SK-N-SH (cell line): ENCODE results near the gene ZIC1. TPM values are rescaled to one million over a fixed set of nuclear protein-coding genes. Genes with fewer than 3 reads are reported as not detected.

Experiments
- CTCF ChIA-PET: fragments of 300-600, 350-600 bp; formaldehyde crosslinking; extraction: SDS; loops from one replicate; lab custom pipeline; 2021; lab: Yijun Ruan, JAX
- POLR2A ChIA-PET: fragments of 350-600 bp; sonication (Branson Sonifier 250); formaldehyde crosslinking; extraction: SDS; loops from one replicate; lab custom pipeline; 2020; ENCODE audit warnings: antibody characterized with exemption, inconsistent platforms; lab: Yijun Ruan, JAX
- DNase-seq: peaks from one replicate; pipeline ENCODE4 v3.0.0; 2012
- H2AFZ ChIP-seq: fragments of 200-600 bp; sonication (generic); 2 replicates; pipeline ENCODE4 v1.8.1; 2016; ENCODE audit warnings: antibody characterized with exemption, mild to moderate bottlenecking, low read depth
- H3F3A ChIP-seq: fragments of 200-600 bp; sonication (generic); replicated peaks from 2 replicates; pipeline ENCODE3; 2016; ENCODE audit warnings: antibody characterized with exemption, mild to moderate bottlenecking; ENCODE audit not compliant: insufficient read depth
- H3K27ac ChIP-seq, 2 experiments: fragments of 200-500 bp in 1 of 2; fragments of 200-600 bp in 1 of 2; sonication (Bioruptor generic) in 1 of 2; sonication (generic), shearing (Covaris generic) in 1 of 2; 2 replicates each; pipeline versions ENCODE4 v1.5.1 to v1.6.1; 2014 to 2016; ENCODE audit warnings: low read depth in 2 of 2, inconsistent platforms in 1 of 2, low read length in 1 of 2, mild to moderate bottlenecking in 1 of 2, mixed read lengths in 1 of 2
- H3K27me3 ChIP-seq: fragments of 200-600 bp; sonication (generic), shearing (Covaris generic); 2 replicates; pipeline ENCODE4 v1.6.1; 2016; ENCODE audit warnings: mixed run types; ENCODE audit not compliant: insufficient read depth
- H3K36me3 ChIP-seq, 2 experiments: fragments of 200-500 bp in 1 of 2; fragments of 200-600 bp in 1 of 2; sonication (Bioruptor generic) in 1 of 2; sonication (generic) in 1 of 2; replicated peaks in 1 of 2; 2 replicates each; pipeline versions ENCODE3 to v1.5.1; 2014 to 2016; ENCODE audit warnings: low read length in 1 of 2, mild to moderate bottlenecking in 1 of 2; ENCODE audit not compliant: insufficient read depth in 2 of 2, control insufficient read depth in 1 of 2
- H3K4me1 ChIP-seq, 2 experiments: fragments of 200-500 bp in 1 of 2; fragments of 200-600 bp in 1 of 2; sonication (Bioruptor generic) in 1 of 2; sonication (generic), shearing (Covaris generic) in 1 of 2; 2 replicates each; pipeline versions ENCODE4 v1.5.1 to v1.6.1; 2014 to 2016; ENCODE audit warnings: low read depth in 1 of 2, low read length in 1 of 2, mixed run types in 1 of 2; ENCODE audit not compliant: insufficient read depth in 2 of 2, control insufficient read depth in 1 of 2
- H3K4me2 ChIP-seq: fragments of 200-600 bp; sonication (generic), shearing (Covaris generic); 2 replicates; pipeline ENCODE4 v1.6.1; 2017; ENCODE audit warnings: mixed run types
- H3K4me3 ChIP-seq, 2 experiments: fragments of 200-500 bp in 1 of 2; fragments of 200-600 bp in 1 of 2; sonication (Bioruptor generic) in 1 of 2; sonication (generic), shearing (Covaris generic) in 1 of 2; 2 replicates each; pipeline versions ENCODE4 v1.5.1 to v1.8.1; 2014 to 2016; ENCODE audit warnings: low read depth in 2 of 2, inconsistent platforms in 1 of 2, low read length in 1 of 2, mild to moderate bottlenecking in 1 of 2, mixed read lengths in 1 of 2, moderate library complexity in 1 of 2
- H3K79me2 ChIP-seq: fragments of 200-600 bp; sonication (generic); 2 replicates; pipeline ENCODE4 v1.8.1; 2017; ENCODE audit warnings: mild to moderate bottlenecking; ENCODE audit not compliant: insufficient read depth
- H3K9ac ChIP-seq: fragments of 200-600 bp; sonication (generic); 2 replicates; pipeline ENCODE4 v1.6.1; 2017; ENCODE audit warnings: mixed run types
- H3K9me2 ChIP-seq: fragments of 200-600 bp; sonication (generic); 2 replicates; pipeline ENCODE4 v1.6.1; 2017; ENCODE audit warnings: mixed run types
- H3K9me3 ChIP-seq: fragments of 200-600 bp; sonication (generic); 2 replicates; pipeline ENCODE4 v1.6.1; 2017; ENCODE audit warnings: mixed run types, mild to moderate bottlenecking, moderate library complexity
- H4K20me1 ChIP-seq: fragments of 200-600 bp; sonication (generic); 2 replicates; pipeline ENCODE4 v1.6.1; 2017; ENCODE audit warnings: mild to moderate bottlenecking, mixed run types; ENCODE audit not compliant: insufficient read depth
- CHD2 ChIP-seq: fragments of 150-350 bp; IDR thresholded peaks from 2 replicates; pipeline ENCODE4 v1.6.1; 2018; ENCODE audit warnings: low read length; ENCODE audit not compliant: partially characterized antibody
- CTCF ChIP-seq: fragments of 200-600 bp; sonication (generic); IDR thresholded peaks from 2 replicates; pipeline ENCODE4 v1.6.1; 2017; ENCODE audit warnings: antibody characterized with exemption, mild to moderate bottlenecking, moderate library complexity
- FOSL2 ChIP-seq: IDR thresholded peaks from 2 replicates; pipeline ENCODE4 v1.4.0; 2012; ENCODE audit warnings: low read depth, mild to moderate bottlenecking, moderate library complexity, borderline replicate concordance
- FOXM1 ChIP-seq: IDR thresholded peaks from 2 replicates; pipeline ENCODE4 v1.4.0; 2012; ENCODE audit warnings: low read depth, mild to moderate bottlenecking
- GATA2 ChIP-seq: sonication (generic); formaldehyde crosslinking; IDR thresholded peaks from 2 replicates; pipeline ENCODE4 v1.5.0; 2020; ENCODE audit warnings: mild to moderate bottlenecking, missing genetic modification reagents
- MAX ChIP-seq: IDR thresholded peaks from 2 replicates; pipeline ENCODE4 v1.4.0; 2012; ENCODE audit warnings: low read depth
- MXI1 ChIP-seq: IDR thresholded peaks from 2 replicates; pipeline ENCODE4 v1.6.1; 2012; ENCODE audit warnings: mild to moderate bottlenecking, low read depth, low read length, improper control_type of control experiment
- POLR2AphosphoS5 ChIP-seq: IDR thresholded peaks from 2 replicates; pipeline ENCODE4 v1.6.1; 2012; ENCODE audit warnings: low read depth, low read length
- RAD21 ChIP-seq: IDR thresholded peaks from 2 replicates; pipeline ENCODE4 v1.6.1; 2012; ENCODE audit warnings: mild to moderate bottlenecking, low read length
- RCOR1 ChIP-seq: fragments of 150-350 bp; IDR thresholded peaks from 2 replicates; pipeline ENCODE4 v1.6.1; 2017; ENCODE audit warnings: antibody characterized with exemption, low read length
- REST ChIP-seq: IDR thresholded peaks from 2 replicates; pipeline ENCODE4 v1.6.1; 2012; ENCODE audit warnings: mild to moderate bottlenecking, low read depth, low read length, moderate library complexity
- RFX5 ChIP-seq: IDR thresholded peaks from 2 replicates; pipeline ENCODE4 v1.6.1; 2012; ENCODE audit warnings: mild to moderate bottlenecking, improper control_type of control experiment, low read length
- SIN3A ChIP-seq: IDR thresholded peaks from 2 replicates; pipeline ENCODE4 v1.6.1; 2012; ENCODE audit warnings: low read depth, mild to moderate bottlenecking, low read length, moderate library complexity, borderline replicate concordance
- SMC3 ChIP-seq: IDR thresholded peaks from 2 replicates; pipeline ENCODE4 v1.6.1; 2012; ENCODE audit warnings: low read depth, low read length, improper control_type of control experiment
- TCF12 ChIP-seq: IDR thresholded peaks from 2 replicates; pipeline ENCODE4 v1.4.0; 2012
- YY1 ChIP-seq: IDR thresholded peaks from 2 replicates; pipeline ENCODE4 v1.4.0; 2012; ENCODE audit warnings: low read depth, mild to moderate bottlenecking
- WGBS: methylation state at CpG from one replicate; pipeline ENCODE4 v1.1.6; 2017; ENCODE audit warnings: low lambda C conversion rate; 5-methylcytosine and 5-hydroxymethylcytosine counted together
- polyA plus RNA-seq, 3 experiments: library from polyadenylated mRNA; depleted of rRNA; stranded (reverse); fragments of >200 nt; gene quantifications; 2 replicates each; pipeline ENCODE4 v1.2.3, GENCODE V29; 2012
- TF ChIP-seq, protein P1 (sequence below): IDR thresholded peaks from 2 replicates; pipeline ENCODE4 v1.4.0; 2012; ENCODE audit warnings: low read depth, borderline replicate concordance

The ZIC1 gene
- polyA plus RNA-seq, 1 of the 3 experiments (the other 2 are of a cell fraction) = 16.7 TPM

- no peak for TF ChIP-seq REST
- no peak for TF ChIP-seq MAX
- no peak for TF ChIP-seq CHD2
- TF ChIP-seq RCOR1 = no peak
- TF ChIP-seq, protein P1, sequence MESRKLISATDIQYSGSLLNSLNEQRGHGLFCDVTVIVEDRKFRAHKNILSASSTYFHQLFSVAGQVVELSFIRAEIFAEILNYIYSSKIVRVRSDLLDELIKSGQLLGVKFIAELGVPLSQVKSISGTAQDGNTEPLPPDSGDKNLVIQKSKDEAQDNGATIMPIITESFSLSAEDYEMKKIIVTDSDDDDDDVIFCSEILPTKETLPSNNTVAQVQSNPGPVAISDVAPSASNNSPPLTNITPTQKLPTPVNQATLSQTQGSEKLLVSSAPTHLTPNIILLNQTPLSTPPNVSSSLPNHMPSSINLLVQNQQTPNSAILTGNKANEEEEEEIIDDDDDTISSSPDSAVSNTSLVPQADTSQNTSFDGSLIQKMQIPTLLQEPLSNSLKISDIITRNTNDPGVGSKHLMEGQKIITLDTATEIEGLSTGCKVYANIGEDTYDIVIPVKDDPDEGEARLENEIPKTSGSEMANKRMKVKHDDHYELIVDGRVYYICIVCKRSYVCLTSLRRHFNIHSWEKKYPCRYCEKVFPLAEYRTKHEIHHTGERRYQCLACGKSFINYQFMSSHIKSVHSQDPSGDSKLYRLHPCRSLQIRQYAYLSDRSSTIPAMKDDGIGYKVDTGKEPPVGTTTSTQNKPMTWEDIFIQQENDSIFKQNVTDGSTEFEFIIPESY = no peak
- TF ChIP-seq TCF12 = no peak
These were observed 28.2 kb upstream of the ZIC1 start (continued) for GRCh38 chr3:147380977-147381376.

DNA sequence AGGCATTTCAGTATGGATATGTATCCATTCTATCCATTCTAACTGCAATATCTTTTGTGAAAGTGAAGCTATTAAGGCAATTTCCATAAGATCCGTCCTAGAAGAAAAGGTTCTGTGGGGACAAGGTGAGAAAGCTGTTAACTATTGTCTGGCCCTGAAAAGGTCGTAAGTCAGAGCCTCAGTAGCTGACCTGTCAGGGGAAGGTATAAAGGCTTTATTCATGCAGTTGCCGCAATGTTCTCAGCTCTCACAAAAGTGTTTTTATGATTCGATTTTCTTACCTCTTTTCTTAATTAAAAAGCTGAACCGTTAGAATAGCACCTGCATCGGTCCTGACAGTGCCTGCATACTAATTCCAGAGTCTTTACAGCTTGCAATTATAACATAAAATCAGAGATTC, 27.6 kb upstream of the ZIC1 start:
- POLR2A ChIA-PET = no interaction called here
- peaks cover 32% of the 10 kb centered on the region for H3K27me3 ChIP-seq
- CTCF ChIA-PET = interaction anchor here (1.4 kb wide), 1 partner anchor 20 kb away, joined by 3 read pairs; no protein-coding TSS in a partner anchor

DNA sequence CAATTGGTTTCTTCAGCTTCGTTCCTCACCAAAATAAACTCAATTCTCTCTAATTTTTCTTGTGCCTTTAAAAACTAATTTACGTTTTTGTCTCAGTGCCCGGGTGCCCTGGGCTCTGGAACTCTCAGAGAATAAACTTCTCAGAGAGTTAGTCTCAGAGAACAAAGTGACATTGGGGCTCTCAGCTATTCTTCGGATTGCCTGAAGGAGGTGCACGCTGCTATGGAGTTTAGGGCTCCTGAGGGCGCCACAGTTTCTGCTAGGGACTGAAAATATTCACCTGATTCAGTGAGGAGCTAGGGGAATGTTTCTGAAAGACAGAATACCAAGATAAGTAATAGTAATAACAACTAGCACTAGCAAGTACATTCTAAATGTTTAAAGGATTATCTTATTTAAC, 25.5 kb upstream of the ZIC1 start:
- no peaks in the 10 kb centered on the region for H3K79me2 ChIP-seq
- H3K9me2 ChIP-seq = no peaks in the 10 kb centered on the region
- no peaks in the 10 kb centered on the region for H4K20me1 ChIP-seq
- POLR2A ChIA-PET = no interaction called here
- peak overlapping the region in 1 of 2 experiments; percentile 1; a peak in 1 of 4 replicates for H3K4me3 ChIP-seq
- no peak overlapping the region for H3K27ac ChIP-seq
- H3K9ac ChIP-seq = no peak overlapping the region
- H2AFZ ChIP-seq = no peak overlapping the region
- H3F3A ChIP-seq = no peaks in the 10 kb centered on the region
- WGBS = 37% methylated on average over 6 of the region's 6 CpGs
- no peak for TF ChIP-seq RFX5
- TF ChIP-seq CTCF = peak; percentile 29
- no peak for TF ChIP-seq MXI1
- peak; percentile 20; the same call in 1 of the 2 replicates for TF ChIP-seq RAD21
- no peak for TF ChIP-seq POLR2AphosphoS5
- TF ChIP-seq FOXM1 = no peak
- no peak for TF ChIP-seq SIN3A
- 0 out of 2 replicates have a peak, but pooled peaks have one; percentile 10 for TF ChIP-seq SMC3
- no peaks in the 10 kb centered on the region for H3K9me3 ChIP-seq
- CTCF ChIA-PET = interaction anchor here (0.7 to 2.3 kb wide), 6 partner anchors 9 to 714 kb away, joined by 3 to 10 read pairs (median 3); no protein-coding TSS in a partner anchor
- no peaks in the 10 kb centered on the region for H3K36me3 ChIP-seq
- H3K4me2 ChIP-seq = no peak overlapping the region
- no peak for DNase-seq
- peaks cover 27% of the 10 kb centered on the region for H3K27me3 ChIP-seq
- no peaks in the 10 kb centered on the region for H3K4me1 ChIP-seq

More for the DNA sequence above, 27.6 kb upstream of the ZIC1 start:
- TF ChIP-seq GATA2 (CRISPR knock-in tag) (no peak), RFX5 (no peak), FOSL2 (no peak), YY1 (no peak), MXI1 (no peak), CHD2 (no peak), FOXM1 (no peak), SMC3 (no peak)
- no peaks in the 10 kb centered on the region for H4K20me1 ChIP-seq
- no peak overlapping the region for H2AFZ ChIP-seq
- no peak overlapping the region for H3K9ac ChIP-seq
- H3K36me3 ChIP-seq = no peaks in the 10 kb centered on the region
- DNase-seq = no peak
- H3K4me1 ChIP-seq = no peaks in the 10 kb centered on the region
- H3K4me3 ChIP-seq = no peak overlapping the region
- no peak overlapping the region for H3K4me2 ChIP-seq
- no peaks in the 10 kb centered on the region for H3K9me2 ChIP-seq
- no peaks in the 10 kb centered on the region for H3K9me3 ChIP-seq
- no peaks in the 10 kb centered on the region for H3F3A ChIP-seq
- no peak overlapping the region for H3K27ac ChIP-seq
- no peaks in the 10 kb centered on the region for H3K79me2 ChIP-seq
- 49% methylated on average over 6 of the region's 6 CpGs for WGBS
